ENCODE data around the gene CXCL11.
"Not testable (repeated sequence)": the region's sequence is repeated elsewhere in the genome, so short reads cannot be mapped to it uniquely, and the experiment has no call there.

Gene CXCL11

DNA sequence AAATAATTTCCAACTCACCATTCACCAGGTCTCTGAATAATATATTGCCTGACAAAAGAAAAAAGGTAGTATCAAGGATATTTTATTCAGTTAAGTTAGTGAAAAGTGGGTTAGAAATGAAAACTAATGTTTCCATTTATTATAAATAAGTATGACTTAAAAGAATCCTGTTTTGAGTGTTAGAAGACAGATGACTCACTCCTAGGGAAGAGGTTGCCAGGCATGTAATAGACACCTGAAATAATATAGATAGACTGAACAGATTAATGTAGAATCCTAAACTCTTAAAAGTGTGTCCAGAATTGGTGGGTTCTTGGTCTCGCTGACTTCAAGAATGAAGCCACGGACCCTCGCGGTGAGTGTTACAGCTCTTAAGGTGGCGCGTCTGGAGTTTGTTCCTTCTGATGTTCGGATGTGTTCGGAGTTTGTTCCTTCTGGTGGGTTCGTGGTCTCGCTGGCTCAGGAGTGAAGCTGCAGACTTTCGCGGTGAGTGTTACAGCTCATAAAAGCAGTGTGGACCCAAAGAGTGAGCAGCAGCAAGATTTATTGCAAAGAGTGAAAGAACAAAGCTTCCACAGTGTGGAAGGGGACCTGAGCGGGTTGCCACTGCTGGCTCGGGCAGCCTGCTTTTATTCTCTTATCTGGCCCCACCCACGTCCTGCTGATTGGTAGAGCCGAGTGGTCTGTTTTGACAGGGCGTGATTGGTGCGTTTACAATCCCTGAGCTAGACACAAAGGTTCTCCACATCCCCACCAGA is 6.5 kb upstream of the CXCL11 start:
- DNase-seq = not testable (repeated sequence)

DNA sequence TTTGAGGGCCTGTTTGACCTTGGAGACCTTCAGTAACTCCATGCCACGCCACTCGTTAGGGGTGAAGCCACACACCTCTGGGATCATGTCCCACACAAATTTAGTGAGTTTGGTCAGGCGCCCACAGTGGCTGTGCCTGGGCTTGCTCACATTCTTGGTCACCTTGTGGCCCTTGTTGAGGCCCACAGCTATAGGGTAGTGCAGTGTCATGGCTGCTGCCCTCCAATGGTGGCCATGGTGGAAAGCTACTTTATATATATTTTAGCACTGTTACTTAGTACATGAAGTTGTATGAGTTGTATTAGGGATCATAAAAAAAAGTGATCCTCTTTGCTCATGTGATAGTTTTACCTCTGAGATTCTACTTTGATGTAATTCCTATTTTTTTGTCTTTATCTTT is 985 bp upstream of the CXCL11 start:
- DNase-seq = peak; percentile 3

DNA sequence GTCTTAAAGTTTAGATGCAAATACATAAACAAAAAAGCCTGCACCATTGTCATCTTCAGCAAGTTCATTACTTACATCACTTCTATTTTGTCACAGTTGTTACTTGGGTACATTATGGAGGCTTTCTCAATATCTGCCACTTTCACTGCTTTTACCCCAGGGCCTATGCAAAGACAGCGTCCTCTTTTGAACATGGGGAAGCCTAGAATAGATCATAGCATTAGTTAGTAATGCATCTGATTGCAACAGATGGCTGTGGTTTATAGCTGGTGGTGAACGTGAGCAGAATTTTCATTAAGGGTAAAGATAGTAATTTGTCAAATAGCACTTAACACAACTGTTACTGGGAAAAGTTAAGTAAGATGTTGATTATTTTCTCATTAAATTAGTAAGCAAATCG is 729 bp downstream of the CXCL11 start:
- no peak for DNase-seq

DNA sequence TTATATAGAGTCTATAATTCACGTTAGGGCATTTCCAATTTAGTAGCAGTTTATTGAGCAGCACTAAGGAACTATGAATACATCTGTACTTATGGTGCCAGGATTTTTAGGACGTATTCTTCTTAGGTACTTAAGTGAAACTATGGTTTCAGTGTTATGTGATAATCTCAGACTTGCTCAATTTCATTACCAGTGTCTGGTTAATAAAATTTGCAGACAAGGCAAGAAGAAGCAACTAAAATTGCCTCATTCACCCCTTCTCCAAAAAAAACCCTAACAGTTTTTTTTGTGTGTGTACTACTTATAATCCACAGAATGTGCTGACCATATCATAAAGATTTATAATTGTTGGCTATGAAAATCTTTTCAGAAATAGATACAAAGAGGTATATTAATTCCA is 6.6 kb downstream of the CXCL11 start:
- DNase-seq = peak; percentile 44

DNA sequence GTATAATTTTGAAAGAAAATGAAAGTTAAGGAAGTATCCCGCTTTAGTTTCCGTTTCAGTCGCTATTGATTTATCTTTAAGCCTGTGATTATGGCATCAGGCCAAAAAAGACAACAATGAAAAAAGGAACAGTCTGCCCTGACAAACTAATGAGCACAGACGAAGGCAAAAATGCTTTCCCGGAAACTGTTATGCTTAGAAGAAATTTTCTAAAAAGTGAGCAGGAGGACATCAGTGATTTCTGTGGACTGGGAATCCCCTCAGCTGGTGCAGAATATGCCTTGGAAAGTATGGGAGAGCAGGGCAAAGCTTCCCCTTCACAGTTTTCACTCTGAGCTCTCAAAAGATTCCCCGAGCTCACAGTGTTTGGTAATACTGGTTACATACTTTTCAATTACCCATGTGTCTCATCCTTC is 7.5 kb downstream of the CXCL11 start:
- DNase-seq = peak; percentile 50

DNA sequence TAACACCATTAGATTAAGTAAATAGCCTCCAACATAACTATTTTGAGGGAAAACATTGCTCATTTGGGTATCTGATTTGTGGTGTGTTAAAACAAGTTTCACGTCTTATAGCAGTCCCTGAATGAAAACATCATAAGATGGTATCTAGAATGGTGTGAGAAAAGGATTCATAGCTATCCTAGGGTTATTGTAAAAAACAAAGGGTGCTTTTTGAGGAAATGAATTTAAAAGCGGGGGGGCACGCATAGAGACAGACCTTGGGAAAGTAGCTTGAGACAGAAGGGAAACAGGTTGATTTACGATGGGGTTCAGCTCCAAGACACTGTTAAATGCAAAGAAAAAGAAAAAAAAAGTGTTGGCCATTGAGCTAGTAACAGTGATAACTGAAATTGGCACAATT is 11.8 kb downstream of the CXCL11 start:
- DNase-seq = no peak

DNA sequence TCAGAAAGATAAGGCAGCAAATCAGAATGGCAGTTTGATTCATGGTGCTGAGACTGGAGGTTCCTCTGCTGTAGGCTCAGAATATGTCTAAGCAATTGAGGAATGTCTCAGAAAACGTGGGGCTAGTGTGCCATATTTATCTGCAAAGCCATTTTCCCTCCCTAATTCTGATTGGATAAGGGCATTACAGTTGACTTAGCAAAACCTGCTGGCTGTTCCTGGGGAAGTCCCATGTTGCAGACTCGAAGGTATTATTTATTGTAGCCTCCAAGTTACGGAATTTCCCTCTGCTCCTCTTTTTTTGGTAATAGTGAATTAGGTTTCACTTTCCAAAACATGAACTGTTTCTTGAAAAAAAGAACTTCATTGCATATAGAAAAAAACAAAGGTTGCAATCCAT is 12.5 kb downstream of the CXCL11 start, which contains the start of gene CXCL10:
Gene CXCL10 (minus strand): TSS at position 109 of the 400 bp plus-strand sequence. CDS start 66 bp downstream, at position 43.
- no peak for DNase-seq

DNA sequence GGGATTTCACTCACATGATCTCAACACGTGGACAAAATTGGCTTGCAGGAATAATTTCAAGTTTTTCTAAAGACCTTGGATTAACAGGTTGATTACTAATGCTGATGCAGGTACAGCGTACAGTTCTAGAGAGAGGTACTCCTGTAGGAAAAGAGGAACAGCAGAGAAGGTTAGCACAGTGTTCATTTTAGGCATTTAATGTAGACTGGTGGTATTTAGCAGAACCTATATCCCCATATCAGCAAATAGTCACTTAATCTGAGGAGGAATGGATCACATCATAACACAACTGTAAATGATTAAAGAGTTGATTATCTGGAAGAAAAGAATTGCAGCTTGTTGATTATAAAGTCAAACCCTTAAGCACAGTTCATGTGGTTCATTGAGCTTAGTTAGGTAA is 13.2 kb downstream of the CXCL11 start:
- no peak for DNase-seq

DNA sequence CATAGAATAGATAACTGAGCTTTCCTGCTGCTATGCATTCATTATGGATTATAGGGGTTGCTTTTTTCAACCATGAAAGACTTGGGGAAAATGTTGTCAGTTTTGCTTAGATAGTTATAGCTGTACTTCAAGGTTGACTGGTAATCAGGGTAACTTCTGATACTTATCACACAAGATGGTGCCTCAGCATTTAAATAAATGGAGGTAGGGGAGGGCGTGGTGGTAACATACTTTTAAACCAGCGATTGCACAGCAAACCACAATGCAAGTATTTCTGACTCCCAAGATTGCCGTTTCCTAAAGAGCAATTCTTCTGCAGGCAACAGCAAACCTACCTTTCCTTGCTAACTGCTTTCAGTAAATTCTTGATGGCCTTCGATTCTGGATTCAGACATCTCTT is 13.8 kb downstream of the CXCL11 start:
- DNase-seq = no peak

DNA sequence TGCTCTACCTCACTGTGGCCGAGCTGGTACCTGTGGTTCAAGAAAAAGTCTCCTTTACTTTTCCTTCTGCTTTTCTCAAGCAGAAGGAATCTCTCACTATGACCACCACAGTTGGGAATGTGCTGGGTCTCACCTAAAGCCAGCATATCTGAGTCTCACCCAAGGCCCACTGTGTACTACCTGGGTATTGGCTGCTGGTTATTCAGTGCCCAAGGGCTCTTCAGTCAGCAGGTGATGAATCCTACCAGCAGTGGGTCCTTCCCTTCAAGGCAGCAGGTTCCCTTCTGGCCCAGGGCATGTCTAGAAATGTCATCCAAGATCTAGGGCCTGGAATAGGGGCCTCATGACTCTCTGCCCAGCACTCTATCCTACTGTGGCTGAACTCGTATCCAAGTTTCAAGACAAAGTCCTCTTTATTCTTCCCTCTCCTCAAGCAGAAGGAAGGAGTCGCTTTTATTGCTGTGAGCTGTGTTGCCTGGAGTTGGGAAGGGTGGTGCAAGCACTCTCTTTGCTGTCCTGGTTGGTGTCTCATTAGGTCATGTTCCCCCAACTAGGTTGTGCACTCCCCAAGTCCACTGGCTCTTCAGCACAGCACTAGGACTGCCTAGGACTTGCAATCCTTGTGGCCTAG is 18.7 kb downstream of the CXCL11 start:
- DNase-seq = no peak

DNA sequence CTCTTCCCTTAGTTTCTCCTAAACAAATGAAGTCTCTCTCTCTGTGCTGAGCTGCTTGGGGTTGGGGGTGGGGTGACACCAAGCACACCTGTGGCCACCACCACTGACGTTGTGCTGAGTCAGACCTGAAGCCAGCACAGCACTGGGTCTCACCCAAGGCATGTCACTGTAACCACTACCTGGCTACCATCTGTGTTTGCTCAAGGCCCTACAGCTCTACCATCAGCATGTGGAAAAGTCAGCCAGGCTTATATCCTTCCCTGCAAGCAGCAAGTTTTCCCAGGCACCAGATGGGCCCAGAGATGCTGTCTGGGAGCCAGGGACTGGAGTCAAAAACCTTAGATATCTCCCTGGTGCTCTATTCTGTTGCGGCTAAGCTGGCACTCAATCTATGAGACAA is 19.5 kb downstream of the CXCL11 start:
- peak; percentile 90 for DNase-seq

DNA sequence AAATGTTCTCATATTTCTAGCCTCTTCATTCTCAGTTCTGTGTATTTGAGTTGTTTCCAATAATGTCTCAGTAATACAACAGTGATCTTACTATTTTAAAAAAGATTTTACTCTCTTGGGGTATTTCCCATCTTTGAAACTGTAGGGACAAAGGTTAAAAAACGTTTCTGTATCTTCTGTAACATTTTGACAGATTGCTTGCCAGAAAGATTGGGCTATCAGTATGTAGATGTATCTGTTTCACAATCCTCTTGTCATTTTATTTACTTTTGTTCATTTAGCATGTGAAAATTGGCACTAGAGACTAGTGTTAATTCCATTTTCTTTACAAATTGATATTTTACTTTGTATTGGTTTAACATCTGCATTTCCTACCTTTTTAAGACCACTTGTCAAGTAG is 22.3 kb downstream of the CXCL11 start:
- no peak for DNase-seq

DNA sequence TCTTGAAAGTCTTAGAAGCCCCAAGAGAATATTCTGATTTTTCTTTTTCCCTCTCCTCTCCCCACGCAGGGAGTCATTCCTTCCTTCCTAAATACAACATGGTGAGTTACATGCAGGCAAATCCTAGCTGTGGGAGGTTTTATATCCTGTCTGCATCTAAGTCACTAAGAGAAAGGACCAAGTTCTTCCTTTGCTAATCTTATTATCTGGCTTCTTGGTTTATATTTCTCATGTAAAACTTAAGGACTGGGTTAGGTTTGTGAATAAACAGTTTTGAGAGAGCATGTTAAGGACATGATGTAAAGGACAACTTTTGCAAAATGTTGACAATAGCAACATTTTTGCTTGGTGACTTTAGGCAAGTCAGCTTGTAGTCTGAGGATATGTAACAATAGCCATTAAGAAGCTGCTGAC is 23.5 kb downstream of the CXCL11 start:
- no peak for DNase-seq

DNA sequence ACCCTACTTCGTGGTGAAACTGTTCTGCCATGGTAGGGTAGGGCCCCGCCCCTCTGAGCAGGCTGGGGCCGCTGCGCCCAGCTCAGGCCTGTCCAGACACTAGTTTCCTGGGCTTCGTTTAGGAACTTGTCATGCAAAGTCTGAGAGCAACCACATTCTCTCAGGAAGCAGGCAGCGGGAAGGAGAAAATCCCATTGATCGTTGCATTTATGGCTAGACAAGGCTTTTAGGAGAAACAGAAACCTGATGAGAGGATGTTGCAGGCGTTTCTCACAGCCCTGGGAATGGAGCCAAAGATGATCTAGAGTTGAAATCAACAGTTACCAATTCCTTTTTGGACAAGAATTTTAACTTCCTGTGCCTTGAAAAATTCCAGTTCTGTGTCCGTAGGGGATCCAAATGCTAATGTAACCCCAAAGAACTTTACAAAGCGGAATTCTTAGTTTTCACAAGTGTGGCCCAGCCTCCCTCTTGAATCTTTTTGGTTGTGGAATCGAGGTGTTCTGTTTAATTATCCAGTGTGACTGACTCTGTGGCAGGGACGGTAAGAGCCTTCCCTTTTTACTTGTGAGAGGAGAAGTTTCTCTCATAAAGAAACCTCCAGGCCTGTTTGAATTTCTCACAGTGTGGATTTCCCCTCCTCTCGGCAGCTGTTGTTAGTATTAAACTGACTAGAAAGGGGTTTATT is 24.0 kb downstream of the CXCL11 start:
- peak; percentile 72 for DNase-seq

DNA sequence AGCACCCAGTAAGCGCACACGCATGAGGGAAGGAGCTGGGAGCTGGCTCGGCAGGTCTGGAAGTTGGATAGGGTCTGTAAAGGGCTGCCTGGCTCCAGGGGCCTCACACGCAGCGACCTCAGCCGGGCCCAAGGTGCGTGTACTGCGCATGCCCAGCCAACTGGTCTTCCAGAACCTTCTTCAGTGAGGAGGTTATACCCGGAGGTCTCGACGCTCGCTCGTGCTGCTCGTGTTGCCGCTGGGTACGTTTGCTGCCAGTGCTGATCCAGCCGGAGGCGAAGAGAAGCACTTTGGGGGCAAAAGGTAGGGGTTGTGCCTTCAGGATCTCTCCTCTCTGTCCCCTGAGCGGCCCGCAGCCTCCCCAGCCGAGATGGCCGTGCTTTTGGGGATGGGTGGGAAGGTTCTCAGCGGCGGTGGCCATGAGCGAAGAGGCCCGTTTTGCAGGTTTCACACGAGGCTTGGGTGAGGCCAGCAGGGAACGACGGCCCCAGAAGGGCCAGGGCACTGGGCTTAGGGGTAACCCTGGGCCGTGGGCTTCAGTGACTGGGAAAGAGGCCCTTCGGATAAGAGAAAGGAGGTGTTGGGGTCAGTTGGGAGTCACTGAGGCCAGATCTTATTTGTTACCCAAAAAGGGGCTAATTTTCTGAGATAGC is 24.7 kb downstream of the CXCL11 start:
- no peak for DNase-seq

DNA sequence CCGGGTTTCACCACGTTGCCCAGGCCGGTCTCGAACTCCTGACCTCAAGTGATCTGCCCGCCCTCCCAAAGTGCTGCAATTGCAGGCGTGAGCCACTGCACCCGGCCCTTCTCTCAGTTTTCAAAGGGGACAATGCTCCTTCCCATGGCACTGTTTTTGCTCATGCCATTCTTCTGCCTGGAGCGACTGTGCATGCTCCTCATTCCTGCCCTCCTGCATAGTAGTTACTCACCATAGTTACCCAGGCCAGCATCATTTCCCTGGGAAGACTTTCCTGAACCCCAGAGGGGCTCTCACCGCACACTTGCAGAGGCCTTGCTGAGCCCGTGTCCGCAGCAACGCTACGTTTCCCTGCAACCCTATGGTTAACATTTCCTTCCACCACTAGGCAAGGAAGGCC is 25.3 kb downstream of the CXCL11 start:
- DNase-seq = no peak

DNA sequence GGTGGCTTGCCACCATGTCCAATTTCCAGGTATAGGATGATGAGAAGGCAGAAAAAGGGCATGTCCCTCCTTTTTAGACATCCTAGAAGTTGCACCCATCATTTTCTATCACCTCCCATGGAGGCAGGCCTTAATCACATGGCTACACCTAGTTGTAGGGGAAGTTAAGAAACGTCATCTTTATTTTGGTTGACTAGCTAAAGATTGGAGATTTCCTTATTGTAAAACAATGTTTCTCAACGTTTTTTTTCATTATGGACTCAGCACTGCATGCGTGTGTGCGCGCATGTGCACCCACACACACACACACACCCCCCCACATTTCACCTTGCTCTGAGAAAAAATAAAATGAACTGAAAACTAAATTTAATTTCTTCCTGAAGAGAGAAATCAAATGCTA is 26.6 kb downstream of the CXCL11 start:
- DNase-seq = no peak

DNA sequence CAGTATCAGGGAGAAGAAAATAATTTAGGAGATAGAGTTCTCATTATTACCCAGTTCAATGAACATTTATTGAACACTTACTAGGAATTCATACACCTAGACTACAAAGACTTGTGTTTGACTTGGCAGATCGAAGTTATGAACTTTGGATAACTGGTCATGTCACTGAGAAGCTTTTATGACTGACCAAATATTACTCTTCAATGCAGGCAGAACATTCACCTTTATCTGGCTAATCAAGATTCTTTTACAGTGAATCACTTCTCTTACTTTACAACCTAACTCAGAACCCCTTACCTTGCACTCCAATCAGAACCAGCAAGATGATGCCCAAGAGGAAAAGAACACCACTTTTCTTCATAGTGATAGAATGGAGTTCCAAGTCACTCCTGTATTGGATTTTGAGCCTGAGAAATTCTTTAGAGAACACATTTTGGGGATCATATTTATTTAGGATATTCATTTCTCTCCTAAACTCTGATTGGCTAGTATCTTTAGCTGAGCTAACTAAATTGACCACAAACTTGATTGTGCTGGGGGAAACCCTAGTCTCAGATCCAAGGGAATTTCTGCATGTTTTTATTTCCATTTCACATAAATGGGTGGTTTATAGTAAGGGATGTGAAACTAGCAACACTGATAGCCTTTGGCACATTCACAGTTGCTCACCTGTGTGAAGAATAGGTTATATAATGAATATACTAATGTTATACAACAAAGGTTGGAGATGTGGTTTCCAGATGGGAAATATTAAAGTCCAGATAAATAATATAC is 28.6 kb downstream of the CXCL11 start, which contains the start of gene CXCL9:
Gene CXCL9 (minus strand): TSS at position 421 of the 774 bp plus-strand sequence. CDS start 60 bp downstream, at position 361.
- DNase-seq = peak; percentile 34

DNA sequence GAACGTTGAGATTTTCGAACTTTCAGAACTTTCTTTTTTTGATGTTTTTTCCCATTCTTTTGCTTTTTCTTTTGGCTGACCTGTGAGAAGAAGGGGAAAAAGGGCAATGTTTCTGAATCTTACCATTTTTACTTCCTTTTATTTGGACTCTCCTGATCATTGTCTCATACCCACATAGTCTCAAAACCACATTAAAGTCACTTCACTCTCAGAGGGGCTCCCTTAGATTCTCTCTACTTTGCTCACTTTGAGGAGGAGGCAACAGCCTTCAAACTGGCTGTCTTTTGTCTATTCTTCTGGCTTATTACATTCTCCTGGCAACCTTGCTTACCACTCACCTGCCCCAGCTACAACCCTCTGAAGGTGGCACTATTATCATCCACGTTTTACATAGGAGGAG is 32.2 kb downstream of the CXCL11 start:
- no peak for DNase-seq

DNA sequence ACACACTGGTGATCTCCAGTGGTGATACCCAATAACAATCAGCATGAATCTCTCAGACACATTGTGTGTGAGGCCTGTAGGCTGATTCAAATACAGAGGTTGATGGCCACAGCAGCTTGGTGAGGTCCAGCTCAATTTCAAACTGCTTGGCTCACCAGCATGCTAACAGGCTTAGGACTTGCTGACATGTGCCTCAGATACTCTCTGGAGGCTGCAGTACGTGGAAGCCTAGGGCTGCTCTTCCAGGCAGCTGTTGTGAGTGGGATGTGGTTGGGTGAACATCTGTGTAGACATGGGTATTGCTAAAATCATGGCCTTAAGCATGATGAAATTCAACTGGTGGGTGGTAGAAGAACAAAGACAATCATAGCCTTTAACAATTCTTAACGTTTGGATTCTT is 32.8 kb downstream of the CXCL11 start:
- DNase-seq = no peak

DNA sequence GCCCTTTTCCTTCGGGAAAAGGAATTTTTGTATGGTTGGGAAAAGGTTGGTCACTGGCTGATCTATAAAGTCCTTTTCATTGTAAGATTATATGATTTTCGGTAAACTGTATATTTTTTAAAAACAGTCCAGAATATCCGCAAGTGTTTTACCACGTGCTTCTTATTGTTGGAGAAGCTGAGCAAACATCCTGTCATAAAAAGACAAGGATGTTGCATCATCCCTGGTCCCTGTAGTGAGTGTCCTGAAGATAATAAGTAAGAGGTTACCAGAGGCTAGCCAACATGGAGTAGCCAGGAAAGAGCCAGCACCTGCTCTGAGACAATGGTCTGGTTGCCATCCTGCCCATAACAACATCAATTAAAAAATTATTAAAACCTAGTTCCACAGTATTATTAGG is 33.7 kb downstream of the CXCL11 start:
- no peak for DNase-seq

DNA sequence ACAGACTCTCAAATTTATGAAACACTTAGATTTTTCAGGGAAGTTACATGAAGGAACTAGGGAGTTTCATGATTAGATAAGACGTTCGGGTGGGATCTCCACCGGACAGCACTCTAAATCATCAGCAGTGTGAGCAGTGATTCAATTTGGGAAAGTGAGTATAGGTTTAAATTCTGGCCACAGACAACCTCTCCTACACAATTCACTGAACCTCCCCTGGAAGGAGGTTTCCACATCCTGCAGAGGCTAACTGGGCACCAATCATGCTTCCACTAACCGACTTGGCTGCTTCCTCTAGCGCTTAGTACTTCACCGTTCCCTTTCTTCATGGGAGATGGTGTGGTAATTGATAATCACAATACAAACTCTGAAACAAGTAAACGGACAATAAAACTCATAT is 34.2 kb downstream of the CXCL11 start:
- DNase-seq = no peak

DNA sequence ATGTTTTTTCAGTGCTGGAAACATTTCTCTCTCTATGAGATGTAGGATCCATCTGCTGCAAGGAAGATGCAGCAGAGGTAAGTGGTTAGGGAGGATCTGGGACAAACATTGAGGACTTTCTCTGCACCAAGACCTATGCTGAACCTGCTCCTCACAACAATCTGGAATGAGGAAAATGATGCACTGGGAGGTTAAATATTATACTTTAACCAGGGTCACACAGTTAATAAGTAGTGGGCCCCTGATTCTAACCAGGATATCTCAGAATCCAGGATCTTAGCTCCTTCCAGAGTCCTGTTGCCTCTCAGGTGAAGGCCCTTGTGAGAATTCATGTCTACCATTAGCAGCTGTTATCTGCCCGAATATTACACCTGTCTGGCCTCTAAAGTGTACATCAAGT is 35.6 kb downstream of the CXCL11 start:
- DNase-seq = no peak

Data from RPMI8226 (cell line).